Measurements from ENCODE around the gene RAD51B. TPM values are rescaled to one million over a fixed set of nuclear protein-coding genes. Genes with fewer than 3 reads are reported as not detected.

Gene RAD51B
- total and polyA plus RNA-seq, 2 donors (not counting 1 experiment from before 2014, with no cell fraction given) = 4.6 to 16.3 TPM

GRCh38 chr14:68474741-68475140 is 655.2 kb downstream of the RAD51B start:
- Histone ChIP-seq H3K79me2 (ENCODE audit: control insufficient read depth, insufficient read depth, low read length) (no peaks in the 10 kb centered on the region), H3K27me3 (ENCODE audit: control insufficient read depth, insufficient read depth, low read length) (no peaks in the 10 kb centered on the region), H3K9ac (ENCODE audit: insufficient read depth, low read length) (no peak overlapping the region), H3K36me3 (ENCODE audit: control insufficient read depth, insufficient read depth, low read length) (no peaks in the 10 kb centered on the region), H2AFZ (ENCODE audit: low read length) (no peak overlapping the region), H3K27ac (ENCODE audit: insufficient read depth, low read length) (no peak overlapping the region), H3K4me3 (replicated peaks in 1 of 4; ENCODE audit: control extremely low read depth in 1 of 4, insufficient read depth in 1 of 4, low read depth in 3 of 4, low read length in 4 of 4) (no peak overlapping the region), H4K20me1 (ENCODE audit: control insufficient read depth, extremely low read depth, insufficient read depth, low read length) (no peaks in the 10 kb centered on the region), H3K4me1 (ENCODE audit: control insufficient read depth, extremely low read depth, insufficient read depth, low read length) (peaks cover 13% of the 10 kb centered on the region), H3K9me3 (ENCODE audit: control insufficient read depth, insufficient read depth, low read depth, low read length) (no peaks in the 10 kb centered on the region), H3K4me2 (ENCODE audit: extremely low read depth, insufficient read depth, low read length) (no peak overlapping the region)
- TF ChIP-seq CTCF (conservative IDR thresholded peaks at IDR 0.05 in 1 of 2, IDR thresholded peaks at IDR 0.05 in 1 of 2; ENCODE audit: low read depth in 1 of 2, low read length in 2 of 2) (no peak), EZH2 (IDR thresholded peaks at IDR 0.05; ENCODE audit: low read length, missing control alignments) (no peak)
- no peak for DNase-seq (ENCODE audit: low read depth in 2 of 2)

- Histone ChIP-seq H3K36me3 (ENCODE audit: control insufficient read depth, insufficient read depth, low read length) (no peaks in the 10 kb centered on the region), H2AFZ (ENCODE audit: low read length) (no peak overlapping the region), H4K20me1 (ENCODE audit: control insufficient read depth, extremely low read depth, insufficient read depth, low read length) (no peaks in the 10 kb centered on the region), H3K4me2 (ENCODE audit: extremely low read depth, insufficient read depth, low read length) (no peak overlapping the region), H3K27me3 (ENCODE audit: control insufficient read depth, insufficient read depth, low read length) (no peaks in the 10 kb centered on the region), H3K9me3 (ENCODE audit: control insufficient read depth, insufficient read depth, low read depth, low read length) (no peaks in the 10 kb centered on the region), H3K79me2 (ENCODE audit: control insufficient read depth, insufficient read depth, low read length) (no peaks in the 10 kb centered on the region), H3K27ac (ENCODE audit: insufficient read depth, low read length) (no peak overlapping the region), H3K4me1 (ENCODE audit: control insufficient read depth, extremely low read depth, insufficient read depth, low read length) (peaks cover 13% of the 10 kb centered on the region), H3K4me3 (replicated peaks in 1 of 4; ENCODE audit: control extremely low read depth in 1 of 4, insufficient read depth in 1 of 4, low read depth in 3 of 4, low read length in 4 of 4) (no peak overlapping the region), H3K9ac (ENCODE audit: insufficient read depth, low read length) (no peak overlapping the region)
- TF ChIP-seq CTCF (conservative IDR thresholded peaks at IDR 0.05 in 1 of 2, IDR thresholded peaks at IDR 0.05 in 1 of 2; ENCODE audit: low read depth in 1 of 2, low read length in 2 of 2) = no peak
- TF ChIP-seq EZH2 (IDR thresholded peaks at IDR 0.05; ENCODE audit: low read length, missing control alignments) = no peak
- no peak for DNase-seq (ENCODE audit: low read depth in 2 of 2)
Observed at GRCh38 chr14:68475802-68476201, 656.2 kb downstream of the RAD51B start.

- peaks cover 13% of the 10 kb centered on the region for H3K4me1 ChIP-seq (ENCODE audit: control insufficient read depth, extremely low read depth, insufficient read depth, low read length)
- peak overlapping the region; percentile 8 for H3K4me2 ChIP-seq (ENCODE audit: extremely low read depth, insufficient read depth, low read length)
- no peaks in the 10 kb centered on the region for H3K27me3 ChIP-seq (ENCODE audit: control insufficient read depth, insufficient read depth, low read length)
- TF ChIP-seq EZH2 (IDR thresholded peaks at IDR 0.05; ENCODE audit: low read length, missing control alignments) (no peak), CTCF (conservative IDR thresholded peaks at IDR 0.05 in 1 of 2, IDR thresholded peaks at IDR 0.05 in 1 of 2; ENCODE audit: low read depth in 1 of 2, low read length in 2 of 2) (no peak)
- H3K4me3 ChIP-seq (replicated peaks in 1 of 4; ENCODE audit: control extremely low read depth in 1 of 4, insufficient read depth in 1 of 4, low read depth in 3 of 4, low read length in 4 of 4) = no peak overlapping the region
- peak; percentile 94 to 96 for DNase-seq (ENCODE audit: low read depth in 2 of 2)
- no peak overlapping the region for H3K9ac ChIP-seq (ENCODE audit: insufficient read depth, low read length)
- no peaks in the 10 kb centered on the region for H4K20me1 ChIP-seq (ENCODE audit: control insufficient read depth, extremely low read depth, insufficient read depth, low read length)
- no peaks in the 10 kb centered on the region for H3K9me3 ChIP-seq (ENCODE audit: control insufficient read depth, insufficient read depth, low read depth, low read length)
- H3K36me3 ChIP-seq (ENCODE audit: control insufficient read depth, insufficient read depth, low read length) = no peaks in the 10 kb centered on the region
- no peak overlapping the region for H2AFZ ChIP-seq (ENCODE audit: low read length)
- peak overlapping the region; percentile 30 for H3K27ac ChIP-seq (ENCODE audit: insufficient read depth, low read length)
- H3K79me2 ChIP-seq (ENCODE audit: control insufficient read depth, insufficient read depth, low read length) = no peaks in the 10 kb centered on the region
Observed at GRCh38 chr14:68476212-68477109, 656.9 kb downstream of the RAD51B start.
